OCI-LY3 (cell line): ENCODE measurements around the gene TM9SF2.

ENCODE experiments used
- CTCF ChIP-seq: fragments of 200-600, 300-600 bp; sonication (generic); IDR thresholded peaks from 2 replicates; pipeline ENCODE4 v1.5.1; 2014; ENCODE audit warnings: antibody characterized with exemption, low read length, low read depth
- EZH2phosphoT487 ChIP-seq: fragments of 200-600 bp; shearing (Covaris generic); IDR thresholded peaks from 2 replicates; pipeline ENCODE4 v1.6.1; 2018; ENCODE audit warnings: antibody characterized with exemption, mixed run types, low read depth

DNA sequence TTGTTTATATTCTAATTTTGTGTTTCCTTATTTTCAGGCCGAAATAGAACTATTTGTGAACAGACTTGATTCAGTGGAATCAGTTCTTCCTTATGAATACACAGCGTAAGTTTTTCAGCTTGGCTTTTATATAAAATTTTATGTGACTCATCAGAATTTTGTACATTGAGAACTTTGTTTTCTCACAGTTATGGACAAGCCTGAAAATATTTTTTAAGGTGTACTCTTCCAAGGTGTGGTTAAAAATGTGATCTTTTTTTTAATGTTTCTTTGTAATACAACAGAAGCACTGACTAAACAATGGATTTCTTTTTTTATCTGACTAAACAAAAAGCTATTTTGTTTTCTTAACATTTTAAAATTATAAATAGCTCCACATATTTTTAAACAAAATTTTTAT lies 16.3 kb downstream of the TM9SF2 start:
- no peak for TF ChIP-seq CTCF
- TF ChIP-seq EZH2phosphoT487, result no peak
